Activated CD4-positive, alpha-beta T cell treated with anti-CD3 and anti-CD28 coated beads for 48 hours (primary cell): ENCODE results near the gene DEPDC5.
"Not testable (repeated sequence)": the region's sequence is repeated elsewhere in the genome, so short reads cannot be mapped to it uniquely, and the experiment has no call there.

ENCODE experiments used
- DNase-seq: peaks from one replicate; pipeline ENCODE4 v3.0.0-alpha.2; 2020

DEPDC5 gene

GRCh38 chr22:31749636-31750364, 4.0 kb upstream of the DEPDC5 start, which contains the start of gene PRR14L:
PRR14L (minus strand) TSS chr22:31750132; CDS start chr22:31738860, 11,272 bp downstream.
- DNase-seq: peak; percentile 100

GRCh38 chr22:31750365-31751284, 3.2 kb upstream of the DEPDC5 start:
- DNase-seq: no peak

GRCh38 chr22:31752096-31752847, 1.5 kb upstream of the DEPDC5 start:
- no peak for DNase-seq

GRCh38 chr22:31753005-31753633, 700 bp upstream of the DEPDC5 start:
- DNase-seq: peak; percentile 17

GRCh38 chr22:31754813-31755212, 994 bp downstream of the DEPDC5 start:
- DNase-seq: no peak

GRCh38 chr22:31757265-31757664, 3.4 kb downstream of the DEPDC5 start:
- no peak for DNase-seq

GRCh38 chr22:31758860-31759259, 5.0 kb downstream of the DEPDC5 start:
- not testable (repeated sequence) for DNase-seq

GRCh38 chr22:31764785-31765184, 11.0 kb downstream of the DEPDC5 start:
- no peak for DNase-seq

- DNase-seq: no peak
These were observed 14.7 kb downstream of the DEPDC5 start for GRCh38 chr22:31768422-31769059.

- DNase-seq: no peak
These were observed 19.6 kb downstream of the DEPDC5 start for GRCh38 chr22:31773416-31773815.

- no peak for DNase-seq
These were observed 22.4 kb downstream of the DEPDC5 start for GRCh38 chr22:31776231-31776630.

- DNase-seq: no peak
These were observed 36.0 kb downstream of the DEPDC5 start for GRCh38 chr22:31789803-31790202.

- DNase-seq: no peak
These were observed 36.4 kb downstream of the DEPDC5 start for GRCh38 chr22:31790240-31790639.

GRCh38 chr22:31799358-31799757, 45.5 kb downstream of the DEPDC5 start:
- not testable (repeated sequence) for DNase-seq

- no peak for DNase-seq
These were observed 46.2 kb downstream of the DEPDC5 start for GRCh38 chr22:31800065-31800464.

GRCh38 chr22:31800861-31801260, 47.0 kb downstream of the DEPDC5 start:
- not testable (repeated sequence) for DNase-seq

GRCh38 chr22:31802575-31802974, 48.8 kb downstream of the DEPDC5 start:
- no peak for DNase-seq

- no peak for DNase-seq
These were observed 52.9 kb downstream of the DEPDC5 start for GRCh38 chr22:31806751-31807150.

- DNase-seq: no peak
These were observed 59.3 kb downstream of the DEPDC5 start for GRCh38 chr22:31812977-31813605.

GRCh38 chr22:31813898-31814297, 60.1 kb downstream of the DEPDC5 start:
- not testable (repeated sequence) for DNase-seq

GRCh38 chr22:31814942-31815341, 61.1 kb downstream of the DEPDC5 start:
- no peak for DNase-seq
